ENCODE data around the gene FCF1. TPM values are rescaled to one million over a fixed set of nuclear protein-coding genes. Genes with fewer than 3 reads are reported as not detected.
A peak's percentile ranks its signal among the peaks of the same experiment; 100 is the strongest.

The FCF1 gene
- total and polyA plus RNA-seq, 2 experiments from 2014 or later, result 24.3 to 39.2 TPM

DNA sequence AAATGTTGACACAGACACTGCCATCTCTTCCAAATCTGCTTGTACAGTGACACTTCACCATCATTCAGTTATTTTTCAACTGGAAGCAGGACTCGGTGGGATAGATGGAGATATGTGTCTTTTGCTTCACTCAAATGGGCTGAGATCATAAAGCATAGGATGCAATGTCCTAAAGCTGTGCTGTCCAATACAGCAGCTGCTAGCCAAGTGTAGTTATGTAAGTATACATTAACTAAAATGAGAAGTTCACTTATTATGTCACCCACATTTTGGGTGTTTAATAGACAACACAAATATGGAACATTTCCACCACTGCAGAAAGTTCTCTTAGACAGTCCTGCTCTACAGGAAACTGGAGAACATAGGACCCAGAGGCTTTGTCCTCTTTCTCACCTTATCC lies 43.7 kb upstream of the FCF1 start:
- no peaks in the 10 kb centered on the region for H4K20me1 ChIP-seq (ENCODE audit: insufficient read depth)
- no peak overlapping the region for H3K27ac ChIP-seq
- WGBS, 2 experiments (ENCODE audit: low coverage in 1 of 2, low lambda C conversion rate in 2 of 2, missing lambda C conversion rate in 2 of 2), result 63 to 69% methylated on average over 1 of the region's 1 CpG
- no peak for TF ChIP-seq EZH2 (IDR thresholded peaks at IDR 0.05; ENCODE audit: insufficient read depth, poor library complexity, severe bottlenecking)
- H3K9me2 ChIP-seq (ENCODE audit: insufficient read depth), result no peaks in the 10 kb centered on the region
- peaks cover 46% of the 10 kb centered on the region for H3K36me3 ChIP-seq (ENCODE audit: low read depth)
- H3K9ac ChIP-seq, result no peak overlapping the region
- H3K79me2 ChIP-seq (ENCODE audit: insufficient read depth), result no peaks in the 10 kb centered on the region
- DNase-seq, result no peak
- H3K4me2 ChIP-seq (ENCODE audit: unreplicated experiment), result no peak overlapping the region
- peaks cover 34% of the 10 kb centered on the region for H3F3A ChIP-seq (ENCODE audit: insufficient read depth)
- H3K4me3 ChIP-seq, result no peak overlapping the region
- in situ Hi-C loops (cut with MboI), result no loop called here
- H3K27me3 ChIP-seq (replicated peaks; ENCODE audit: insufficient read depth), result no peaks in the 10 kb centered on the region
- no peak overlapping the region for H2AFZ ChIP-seq
- H3K9me3 ChIP-seq (ENCODE audit: low read depth), result no peaks in the 10 kb centered on the region
- H3K4me1 ChIP-seq (ENCODE audit: insufficient read depth), result peaks cover 33% of the 10 kb centered on the region

DNA sequence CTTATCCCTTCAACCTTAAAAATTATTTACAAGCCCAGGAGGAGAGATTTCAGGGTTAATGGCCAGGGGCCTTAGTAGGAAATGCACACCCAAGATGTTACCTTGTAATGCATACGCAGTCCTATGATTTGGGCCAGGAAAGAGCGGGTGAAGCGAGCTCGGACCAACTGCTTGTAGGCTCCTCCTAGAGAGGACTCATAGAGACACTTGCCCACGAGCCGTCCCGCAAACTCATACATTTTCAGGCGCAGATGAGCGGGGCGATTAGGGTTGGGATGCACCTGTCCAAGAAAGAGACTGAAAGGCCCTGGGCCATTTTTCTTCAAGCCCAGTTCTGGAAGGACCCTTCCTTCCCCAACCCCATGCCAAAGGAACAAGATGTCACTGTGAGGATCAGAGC lies 43.1 kb upstream of the FCF1 start:
- Histone ChIP-seq H3K9ac (no peak overlapping the region), H3K36me3 (ENCODE audit: low read depth) (peaks cover 46% of the 10 kb centered on the region), H4K20me1 (ENCODE audit: insufficient read depth) (no peaks in the 10 kb centered on the region), H3K4me1 (ENCODE audit: insufficient read depth) (peaks cover 33% of the 10 kb centered on the region), H2AFZ (no peak overlapping the region), H3K9me2 (ENCODE audit: insufficient read depth) (no peaks in the 10 kb centered on the region), H3K4me3 (no peak overlapping the region), H3K27me3 (replicated peaks; ENCODE audit: insufficient read depth) (no peaks in the 10 kb centered on the region), H3K4me2 (ENCODE audit: unreplicated experiment) (no peak overlapping the region), H3K9me3 (ENCODE audit: low read depth) (no peaks in the 10 kb centered on the region), H3K27ac (no peak overlapping the region), H3F3A (ENCODE audit: insufficient read depth) (peaks cover 34% of the 10 kb centered on the region), H3K79me2 (ENCODE audit: insufficient read depth) (no peaks in the 10 kb centered on the region)
- 97 to 99% methylated on average over 10 of the region's 10 CpGs for WGBS, 2 experiments (ENCODE audit: low coverage in 1 of 2, low lambda C conversion rate in 2 of 2, missing lambda C conversion rate in 2 of 2)
- no peak for DNase-seq
- in situ Hi-C loops (cut with MboI), result no loop called here
- TF ChIP-seq EZH2phosphoT487 (IDR thresholded peaks at IDR 0.05; ENCODE audit: insufficient read depth, low read depth) (no peak), EZH2 (IDR thresholded peaks at IDR 0.05; ENCODE audit: insufficient read depth, poor library complexity, severe bottlenecking) (no peak)

DNA sequence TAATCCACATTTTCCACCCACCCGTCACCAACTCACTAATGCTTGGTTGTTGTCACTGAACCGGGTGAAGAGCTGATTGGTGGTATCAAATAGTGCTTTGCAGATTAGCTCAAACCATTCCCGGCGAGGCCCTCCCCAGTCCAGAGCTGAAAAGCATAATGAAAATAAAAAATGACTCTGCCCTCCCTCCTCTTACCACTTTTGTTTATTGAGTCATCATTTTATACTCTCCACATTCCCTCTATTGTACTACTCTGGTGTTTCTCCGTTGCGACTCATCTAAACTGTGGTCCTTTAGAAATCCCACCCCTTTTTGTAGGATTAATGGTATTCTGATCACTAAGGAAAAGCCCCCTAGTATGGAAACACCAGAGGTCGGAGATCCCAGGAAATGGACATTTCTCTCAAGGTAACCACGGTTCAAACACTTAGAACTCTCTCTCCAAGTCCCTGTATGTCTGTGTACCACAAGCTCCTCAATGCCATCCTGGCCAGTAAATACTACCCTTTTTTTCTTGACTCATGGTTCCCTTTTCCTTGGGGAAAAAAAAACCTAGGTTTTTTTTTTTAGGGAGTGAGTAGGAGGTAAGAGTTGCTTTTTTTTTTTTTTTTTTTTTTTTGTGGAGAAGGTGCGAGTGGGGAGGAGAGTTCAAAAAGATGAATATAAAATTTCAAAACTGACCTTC lies 42.1 kb upstream of the FCF1 start:
- H3K27ac ChIP-seq, result peak overlapping the region; percentile 52
- TF ChIP-seq EZH2phosphoT487 (IDR thresholded peaks at IDR 0.05; ENCODE audit: insufficient read depth, low read depth) (no peak), EZH2 (IDR thresholded peaks at IDR 0.05; ENCODE audit: insufficient read depth, poor library complexity, severe bottlenecking) (no peak)
- no peak overlapping the region for H3K9ac ChIP-seq
- H2AFZ ChIP-seq, result no peak overlapping the region
- in situ Hi-C loops (cut with MboI), result no loop called here
- H3K4me1 ChIP-seq (ENCODE audit: insufficient read depth), result peaks cover 28% of the 10 kb centered on the region
- no peaks in the 10 kb centered on the region for H3K9me3 ChIP-seq (ENCODE audit: low read depth)
- peak; percentile 71 for DNase-seq
- 78 to 85% methylated on average over 9 of the region's 9 CpGs for WGBS, 2 experiments (ENCODE audit: low coverage in 1 of 2, low lambda C conversion rate in 2 of 2, missing lambda C conversion rate in 2 of 2)
- no peaks in the 10 kb centered on the region for H3K9me2 ChIP-seq (ENCODE audit: insufficient read depth)
- no peaks in the 10 kb centered on the region for H3K79me2 ChIP-seq (ENCODE audit: insufficient read depth)
- peaks cover 39% of the 10 kb centered on the region for H3F3A ChIP-seq (ENCODE audit: insufficient read depth)
- H3K27me3 ChIP-seq (replicated peaks; ENCODE audit: insufficient read depth), result no peaks in the 10 kb centered on the region
- peaks cover 51% of the 10 kb centered on the region for H3K36me3 ChIP-seq (ENCODE audit: low read depth)
- H3K4me2 ChIP-seq (ENCODE audit: unreplicated experiment), result peak overlapping the region; percentile 45
- no peak overlapping the region for H3K4me3 ChIP-seq
- no peaks in the 10 kb centered on the region for H4K20me1 ChIP-seq (ENCODE audit: insufficient read depth)

DNA sequence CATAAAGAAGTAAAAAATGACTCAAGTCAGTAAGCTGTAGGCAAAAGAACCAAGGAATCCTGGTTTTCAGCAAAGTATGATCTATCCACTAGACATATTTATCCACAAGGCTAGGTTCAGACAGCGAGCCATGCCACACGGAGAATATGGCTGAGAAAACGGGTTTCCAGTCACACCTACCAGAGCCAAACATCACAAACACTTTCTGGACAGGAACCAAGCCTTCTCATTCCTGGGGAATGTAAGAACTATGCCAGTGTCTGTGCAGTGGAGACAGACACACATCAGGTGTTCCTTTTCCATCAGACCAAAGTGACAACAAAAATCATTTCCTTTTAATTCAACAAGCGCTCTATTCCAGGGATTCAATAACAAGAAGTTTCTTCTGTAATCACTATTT lies 41.2 kb upstream of the FCF1 start:
- no peaks in the 10 kb centered on the region for H3K27me3 ChIP-seq (replicated peaks; ENCODE audit: insufficient read depth)
- 35 to 41% methylated on average over 4 of the region's 4 CpGs for WGBS, 2 experiments (ENCODE audit: low coverage in 1 of 2, low lambda C conversion rate in 2 of 2, missing lambda C conversion rate in 2 of 2)
- H3K9me2 ChIP-seq (ENCODE audit: insufficient read depth), result no peaks in the 10 kb centered on the region
- peaks cover 39% of the 10 kb centered on the region for H3F3A ChIP-seq (ENCODE audit: insufficient read depth)
- H3K9me3 ChIP-seq (ENCODE audit: low read depth), result no peaks in the 10 kb centered on the region
- no peak overlapping the region; the same call in 1 of the 2 replicates for H3K4me3 ChIP-seq
- TF ChIP-seq EZH2phosphoT487 (IDR thresholded peaks at IDR 0.05; ENCODE audit: insufficient read depth, low read depth), result no peak
- TF ChIP-seq EZH2 (IDR thresholded peaks at IDR 0.05; ENCODE audit: insufficient read depth, poor library complexity, severe bottlenecking), result no peak
- no peak overlapping the region for H2AFZ ChIP-seq
- no peaks in the 10 kb centered on the region for H4K20me1 ChIP-seq (ENCODE audit: insufficient read depth)
- DNase-seq, result peak; percentile 84
- H3K79me2 ChIP-seq (ENCODE audit: insufficient read depth), result no peaks in the 10 kb centered on the region
- peaks cover 28% of the 10 kb centered on the region for H3K4me1 ChIP-seq (ENCODE audit: insufficient read depth)
- H3K36me3 ChIP-seq (ENCODE audit: low read depth), result peaks cover 50% of the 10 kb centered on the region
- peak overlapping the region; percentile 52 for H3K27ac ChIP-seq
- H3K9ac ChIP-seq, result no peak overlapping the region
- in situ Hi-C loops (cut with MboI), result no loop called here
- peak overlapping the region; percentile 45 for H3K4me2 ChIP-seq (ENCODE audit: unreplicated experiment)
